Activated CD8-positive, alpha-beta T cell treated with anti-CD3 and anti-CD28 coated beads, Interleukin-2, amount 10 ng/mL, durations not matched to agents 7 days and 5 days (primary cell): Measurements from ENCODE around the gene POLR1C. TPM values are rescaled to one million over a fixed set of nuclear protein-coding genes. Genes with fewer than 3 reads are reported as not detected.
A peak's percentile ranks its signal among the peaks of the same experiment; 100 is the strongest.

Experiments used
- ATAC-seq: fragments of 150-1000 bp; cut with Tn5 transposase; one replicate; pipeline ENCODE4 v1.10.0; 2021; ENCODE audit warnings: moderate library complexity
- CTCF ChIA-PET: fragments of 350-600 bp; sonication (Branson Sonifier 250); formaldehyde crosslinking; loops from one replicate; lab custom pipeline; 2021; ENCODE audit warnings: antibody characterized with exemption; lab: Charles Lee
- POLR2A ChIA-PET: fragments of 350-600 bp; sonication (Branson Sonifier 250); formaldehyde crosslinking; loops from one replicate; lab custom pipeline; 2021; ENCODE audit warnings: antibody characterized with exemption; lab: Charles Lee
- DNase-seq: peaks from one replicate; pipeline ENCODE4 v3.0.0-alpha.2; 2020
- H3K27ac Mint-ChIP-seq: one replicate; pipeline ENCODE4 v1.8.0; 2021; ENCODE audit warnings: mild to moderate bottlenecking, mixed read lengths
- H3K27me3 Mint-ChIP-seq: one replicate; pipeline ENCODE4 v1.8.0; 2021; ENCODE audit warnings: low read depth, mixed read lengths
- H3K36me3 Mint-ChIP-seq: one replicate; pipeline ENCODE4 v1.8.0; 2021; ENCODE audit warnings: low read depth, mixed read lengths
- H3K4me1 Mint-ChIP-seq: one replicate; pipeline ENCODE4 v1.8.0; 2021; ENCODE audit warnings: low read depth, mixed read lengths
- H3K4me3 Mint-ChIP-seq: one replicate; pipeline ENCODE4 v1.8.0; 2021; ENCODE audit warnings: mild to moderate bottlenecking, mixed read lengths
- H3K9me3 Mint-ChIP-seq: one replicate; pipeline ENCODE4 v1.8.0; 2022; ENCODE audit warnings: mixed read lengths; ENCODE audit not compliant: insufficient read depth
- total RNA-seq, 2 experiments: library from RNA; stranded (reverse); gene quantifications; one replicate each; pipeline ENCODE4 v1.2.3, GENCODE V29; 2021

POLR1C gene
- total RNA-seq, 2 experiments from 2014 or later, result 34.7 to 35.4 TPM

- CTCF ChIA-PET, result interaction anchor here (0.5 kb wide), 1 partner anchor 56 kb away, joined by 3 read pairs; no protein-coding TSS in a partner anchor
- POLR2A ChIA-PET, result no interaction called here
- peaks cover 15% of the 10 kb centered on the region for H3K27me3 Mint-ChIP-seq
- no peak overlapping the region for H3K27ac Mint-ChIP-seq
- peaks cover 27% of the 10 kb centered on the region for H3K4me1 Mint-ChIP-seq
- H3K36me3 Mint-ChIP-seq, result peaks cover 39% of the 10 kb centered on the region
- H3K9me3 Mint-ChIP-seq, result no peaks in the 10 kb centered on the region
- no peak overlapping the region for H3K4me3 Mint-ChIP-seq
- ATAC-seq (no peak), DNase-seq (no peak)
Measured at GRCh38 chr6:43511824-43512415, 5.0 kb upstream of the POLR1C start.

DNA sequence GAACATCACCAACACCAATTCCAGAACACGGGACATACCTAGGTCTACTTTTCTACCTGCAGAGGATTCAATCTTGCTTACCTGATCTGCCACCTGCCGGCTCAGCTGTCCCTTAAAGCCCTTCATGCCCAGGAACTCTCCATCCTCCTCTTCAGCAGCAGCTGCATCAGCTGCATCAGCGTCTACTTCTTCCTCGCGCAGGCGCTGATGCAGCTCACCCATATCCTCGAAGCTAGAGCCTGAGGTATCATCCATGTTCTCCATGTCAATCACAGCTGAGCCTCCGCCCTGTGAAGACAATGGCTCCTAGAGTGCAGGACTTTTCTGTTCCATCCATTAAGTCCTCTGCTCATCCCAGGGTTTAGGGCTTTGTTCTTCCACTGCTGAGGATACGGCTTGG is 1.1 kb upstream of the POLR1C start:
- no peak for DNase-seq
- Mint-ChIP-seq H3K36me3 (peaks cover 36% of the 10 kb centered on the region), H3K9me3 (no peaks in the 10 kb centered on the region), H3K4me1 (peaks cover 22% of the 10 kb centered on the region), H3K4me3 (no peak overlapping the region), H3K27me3 (no peaks in the 10 kb centered on the region), H3K27ac (no peak overlapping the region)
- ChIA-PET POLR2A (interaction anchor here (0.8 to 1.9 kb wide), 4 partner anchors 9 to 586 kb away, joined by 3 to 9 read pairs (median 4); partner anchors contain the start of gene TJAP1), CTCF (interaction anchor here (5.3 kb wide), 1 partner anchor 9 kb away, joined by 43 read pairs; no protein-coding TSS in a partner anchor)
- ATAC-seq, result no peak

DNA sequence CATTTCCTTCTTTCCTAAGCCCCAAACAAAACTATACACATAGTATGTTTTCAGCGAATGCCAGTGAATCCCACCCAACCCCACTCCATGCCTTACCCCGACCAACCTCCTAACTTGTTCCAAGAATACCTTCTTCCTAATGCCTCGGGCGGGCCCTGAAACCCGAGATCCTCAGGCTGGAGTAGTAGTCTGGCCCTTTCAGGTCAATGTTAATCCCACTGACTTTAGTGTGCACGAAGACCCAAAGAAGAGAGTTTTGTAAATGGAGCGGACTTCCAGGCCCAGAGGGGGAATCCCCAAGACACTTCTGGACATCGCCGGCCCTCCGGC is 557 bp upstream of the POLR1C start:
- Mint-ChIP-seq H3K36me3 (peaks cover 38% of the 10 kb centered on the region), H3K27ac (no peak overlapping the region), H3K9me3 (no peaks in the 10 kb centered on the region), H3K27me3 (no peaks in the 10 kb centered on the region), H3K4me3 (no peak overlapping the region), H3K4me1 (peaks cover 22% of the 10 kb centered on the region)
- DNase-seq, result no peak
- ATAC-seq, result peak; percentile 7
- ChIA-PET POLR2A (interaction anchor here (0.8 to 1.9 kb wide), 6 partner anchors 9 to 587 kb away, joined by 3 to 9 read pairs (median 4); partner anchors contain the start of genes ABCC10 and TJAP1), CTCF (interaction anchor here (0.8 to 5.3 kb wide), 5 partner anchors 10 to 373 kb away, joined by 3 to 43 read pairs (median 3); partner anchors contain the start of gene DNPH1)

- ChIA-PET CTCF (interaction anchor here (1.5 to 5.3 kb wide), 3 partner anchors 11 to 89 kb away, joined by 3 to 43 read pairs (median 3); no protein-coding TSS in a partner anchor), POLR2A (interaction anchor here (0.8 to 1.9 kb wide), 10 partner anchors 10 to 112 kb away, joined by 3 to 9 read pairs (median 4); partner anchors contain the start of genes ABCC10, GTPBP2, POLH and XPO5)
- Mint-ChIP-seq H3K27ac (no peak overlapping the region), H3K4me1 (peaks cover 22% of the 10 kb centered on the region), H3K4me3 (no peak overlapping the region), H3K27me3 (no peaks in the 10 kb centered on the region), H3K9me3 (no peaks in the 10 kb centered on the region), H3K36me3 (peaks cover 35% of the 10 kb centered on the region)
- DNase-seq (no peak), ATAC-seq (peak; percentile 20)
Measured at GRCh38 chr6:43517505-43518357, 842 bp downstream of the POLR1C start.

DNA sequence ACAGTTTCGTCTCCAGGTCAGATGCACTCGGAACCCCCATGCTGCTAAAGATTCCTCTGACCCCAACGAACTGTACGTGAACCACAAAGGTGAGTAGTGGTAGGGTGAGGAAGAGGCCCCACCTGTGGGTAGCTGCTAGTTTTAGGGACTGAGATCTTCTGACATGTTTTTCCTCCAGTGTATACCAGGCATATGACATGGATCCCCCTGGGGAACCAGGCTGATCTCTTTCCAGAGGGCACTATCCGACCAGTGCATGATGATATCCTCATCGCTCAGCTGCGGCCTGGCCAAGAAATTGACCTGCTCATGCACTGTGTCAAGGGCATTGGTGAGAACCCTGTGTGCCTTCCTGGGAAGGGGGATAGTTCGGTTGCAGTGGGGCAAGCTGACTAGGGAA is 3.2 kb downstream of the POLR1C start:
- Mint-ChIP-seq H3K36me3 (peaks cover 38% of the 10 kb centered on the region), H3K4me3 (no peak overlapping the region)

DNA sequence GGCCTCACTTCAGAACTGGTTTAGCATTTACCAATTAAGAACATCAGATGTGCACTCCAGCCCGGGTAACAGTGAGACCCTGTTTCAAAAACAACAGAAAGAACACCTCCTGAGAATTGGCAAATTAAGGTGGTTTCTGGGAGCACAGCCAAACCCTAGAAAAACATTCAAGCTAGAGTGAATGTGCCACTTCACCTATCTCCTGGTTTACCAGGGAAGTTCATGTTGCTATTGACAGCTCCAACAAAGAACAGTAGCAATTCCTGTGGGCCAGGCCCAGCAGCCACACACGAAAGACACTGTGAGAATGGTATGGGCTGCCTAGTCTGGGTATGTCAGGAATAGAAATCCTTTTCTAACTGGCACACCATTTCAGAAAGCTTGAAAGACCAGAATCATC is 4.9 kb downstream of the POLR1C start:
- H3K27ac Mint-ChIP-seq, result no peak overlapping the region
- ChIA-PET POLR2A (interaction anchor here (1.2 kb wide), 1 partner anchor 27 kb away, joined by 3 read pairs; no protein-coding TSS in a partner anchor), CTCF (interaction anchor here (2.2 kb wide), 1 partner anchor 15 kb away, joined by 11 read pairs; no protein-coding TSS in a partner anchor)
- H3K36me3 Mint-ChIP-seq, result peaks cover 48% of the 10 kb centered on the region
- H3K27me3 Mint-ChIP-seq, result no peaks in the 10 kb centered on the region
- DNase-seq, result no peak
- no peak for ATAC-seq
- peaks cover 6% of the 10 kb centered on the region for H3K4me1 Mint-ChIP-seq
- no peak overlapping the region for H3K4me3 Mint-ChIP-seq
- no peaks in the 10 kb centered on the region for H3K9me3 Mint-ChIP-seq

More for the DNA sequence above, 3.2 kb downstream of the POLR1C start:
- ATAC-seq, result no peak
- DNase-seq, result no peak
- Mint-ChIP-seq H3K9me3 (no peaks in the 10 kb centered on the region), H3K27ac (no peak overlapping the region), H3K4me1 (peaks cover 19% of the 10 kb centered on the region), H3K27me3 (no peaks in the 10 kb centered on the region)
- CTCF ChIA-PET, result interaction anchor here (5.3 kb wide), 1 partner anchor 14 kb away, joined by 43 read pairs; no protein-coding TSS in a partner anchor
- POLR2A ChIA-PET, result interaction anchor here (0.9 to 1.7 kb wide), 2 partner anchors 13 to 23 kb away, joined by 3 to 6 read pairs; no protein-coding TSS in a partner anchor

- no peaks in the 10 kb centered on the region for H3K27me3 Mint-ChIP-seq
- peaks cover 6% of the 10 kb centered on the region for H3K4me1 Mint-ChIP-seq
- H3K9me3 Mint-ChIP-seq, result no peaks in the 10 kb centered on the region
- ChIA-PET CTCF (interaction anchor here (2.2 kb wide), 1 partner anchor 16 kb away, joined by 11 read pairs; no protein-coding TSS in a partner anchor), POLR2A (interaction anchor here (1.2 kb wide), 1 partner anchor 28 kb away, joined by 3 read pairs; no protein-coding TSS in a partner anchor)
- no peak for DNase-seq
- peaks cover 56% of the 10 kb centered on the region for H3K36me3 Mint-ChIP-seq
- ATAC-seq, result no peak
- no peak overlapping the region for H3K27ac Mint-ChIP-seq
- H3K4me3 Mint-ChIP-seq, result no peak overlapping the region
Measured at GRCh38 chr6:43522547-43523261, 5.8 kb downstream of the POLR1C start.

DNA sequence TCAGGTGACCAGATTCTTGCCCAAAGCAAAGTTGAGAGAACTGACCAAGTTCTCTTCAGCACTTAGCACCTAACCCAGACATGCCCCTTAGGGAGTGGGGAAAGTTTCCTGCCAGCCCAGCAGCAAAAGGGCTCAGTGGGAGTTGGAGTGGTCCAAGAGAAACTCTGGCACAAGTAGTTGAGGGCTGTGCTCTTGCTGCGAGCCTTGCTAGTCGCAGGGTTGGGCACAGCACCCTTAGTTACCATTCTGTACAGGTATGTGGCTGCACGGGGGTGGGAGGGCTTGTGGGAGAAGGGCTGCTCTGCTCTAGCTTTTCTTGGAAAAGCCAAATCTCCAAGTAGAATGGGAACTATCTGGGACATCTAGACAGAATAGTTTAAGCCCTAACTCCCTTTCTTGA is 6.4 kb downstream of the POLR1C start:
- CTCF ChIA-PET, result no interaction called here
- H3K9me3 Mint-ChIP-seq, result no peaks in the 10 kb centered on the region

DNA sequence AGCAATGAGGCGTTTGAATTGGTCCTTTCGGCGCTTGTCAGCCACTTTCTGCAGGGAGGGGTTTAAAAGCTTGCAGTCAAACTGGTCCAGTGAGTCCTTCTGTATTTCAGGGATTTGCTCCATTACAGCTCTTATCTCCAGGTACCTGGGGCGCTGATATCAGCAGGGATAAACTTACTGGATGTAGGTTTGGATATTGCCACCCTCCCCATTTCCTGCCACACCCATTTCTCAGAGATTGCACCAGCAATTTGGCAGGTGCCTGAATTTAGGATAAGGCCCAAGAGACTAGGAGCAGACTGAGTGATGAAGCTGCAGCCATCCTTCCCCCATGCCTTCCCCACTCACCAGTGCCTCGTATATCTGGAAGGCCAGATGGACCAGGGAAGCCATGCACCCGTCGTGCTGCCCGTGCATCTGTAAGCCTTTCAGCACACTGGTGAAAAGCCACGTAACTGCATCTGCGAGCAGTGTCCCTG is 7.6 kb downstream of the POLR1C start:
- ATAC-seq (no peak), DNase-seq (no peak)
- Mint-ChIP-seq H3K9me3 (no peaks in the 10 kb centered on the region), H3K4me1 (peaks cover 6% of the 10 kb centered on the region), H3K36me3 (peaks cover 70% of the 10 kb centered on the region), H3K4me3 (no peak overlapping the region), H3K27me3 (no peaks in the 10 kb centered on the region), H3K27ac (peak overlapping the region; percentile 8)
- ChIA-PET POLR2A (interaction anchor here (1.4 kb wide), 1 partner anchor 15 kb away, joined by 4 read pairs; no protein-coding TSS in a partner anchor), CTCF (no interaction called here)

More for the DNA sequence above, 6.4 kb downstream of the POLR1C start:
- H3K4me1 Mint-ChIP-seq, result peaks cover 6% of the 10 kb centered on the region
- no peak overlapping the region for H3K27ac Mint-ChIP-seq
- no peaks in the 10 kb centered on the region for H3K27me3 Mint-ChIP-seq
- H3K4me3 Mint-ChIP-seq, result no peak overlapping the region
- H3K36me3 Mint-ChIP-seq, result peaks cover 60% of the 10 kb centered on the region
- DNase-seq (no peak), ATAC-seq (no peak)
- POLR2A ChIA-PET, result no interaction called here

DNA sequence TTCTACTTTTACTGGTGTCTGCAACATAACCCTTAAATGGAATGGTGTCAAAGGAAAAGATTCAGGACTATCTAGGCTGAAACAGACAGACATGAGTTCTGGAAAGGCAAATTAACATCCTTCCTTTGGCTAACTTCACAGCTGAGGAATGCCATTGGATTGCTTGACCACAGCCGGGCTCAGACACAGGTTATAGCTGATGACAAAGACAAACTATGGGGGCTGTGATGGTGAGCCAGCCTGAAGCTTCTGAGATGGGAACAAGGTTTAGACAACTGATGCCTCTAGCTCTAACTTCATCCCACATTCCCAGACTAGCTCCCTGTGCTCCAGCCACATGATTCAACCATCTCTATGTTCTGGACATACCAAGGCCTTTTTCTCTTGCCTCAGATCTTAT is 15.3 kb downstream of the POLR1C start:
- H3K27me3 Mint-ChIP-seq, result no peaks in the 10 kb centered on the region
- no peak overlapping the region for H3K4me3 Mint-ChIP-seq
- ATAC-seq (no peak), DNase-seq (no peak)
- CTCF ChIA-PET, result interaction anchor here (1.1 to 1.6 kb wide), 2 partner anchors 26 to 76 kb away, joined by 3 to 5 read pairs; no protein-coding TSS in a partner anchor
- no peaks in the 10 kb centered on the region for H3K9me3 Mint-ChIP-seq
- peaks cover 48% of the 10 kb centered on the region for H3K36me3 Mint-ChIP-seq
- POLR2A ChIA-PET, result interaction anchor here (1.7 kb wide), 1 partner anchor 16 kb away, joined by 3 read pairs; no protein-coding TSS in a partner anchor
- no peak overlapping the region for H3K27ac Mint-ChIP-seq
- H3K4me1 Mint-ChIP-seq, result no peaks in the 10 kb centered on the region
